ENCODE measurements around the gene NUP42.
"Not testable (repeated sequence)": the region's sequence is repeated elsewhere in the genome, so short reads cannot be mapped to it uniquely, and the experiment has no call there.

NUP42 gene, protein sequence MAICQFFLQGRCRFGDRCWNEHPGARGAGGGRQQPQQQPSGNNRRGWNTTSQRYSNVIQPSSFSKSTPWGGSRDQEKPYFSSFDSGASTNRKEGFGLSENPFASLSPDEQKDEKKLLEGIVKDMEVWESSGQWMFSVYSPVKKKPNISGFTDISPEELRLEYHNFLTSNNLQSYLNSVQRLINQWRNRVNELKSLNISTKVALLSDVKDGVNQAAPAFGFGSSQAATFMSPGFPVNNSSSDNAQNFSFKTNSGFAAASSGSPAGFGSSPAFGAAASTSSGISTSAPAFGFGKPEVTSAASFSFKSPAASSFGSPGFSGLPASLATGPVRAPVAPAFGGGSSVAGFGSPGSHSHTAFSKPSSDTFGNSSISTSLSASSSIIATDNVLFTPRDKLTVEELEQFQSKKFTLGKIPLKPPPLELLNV

DNA sequence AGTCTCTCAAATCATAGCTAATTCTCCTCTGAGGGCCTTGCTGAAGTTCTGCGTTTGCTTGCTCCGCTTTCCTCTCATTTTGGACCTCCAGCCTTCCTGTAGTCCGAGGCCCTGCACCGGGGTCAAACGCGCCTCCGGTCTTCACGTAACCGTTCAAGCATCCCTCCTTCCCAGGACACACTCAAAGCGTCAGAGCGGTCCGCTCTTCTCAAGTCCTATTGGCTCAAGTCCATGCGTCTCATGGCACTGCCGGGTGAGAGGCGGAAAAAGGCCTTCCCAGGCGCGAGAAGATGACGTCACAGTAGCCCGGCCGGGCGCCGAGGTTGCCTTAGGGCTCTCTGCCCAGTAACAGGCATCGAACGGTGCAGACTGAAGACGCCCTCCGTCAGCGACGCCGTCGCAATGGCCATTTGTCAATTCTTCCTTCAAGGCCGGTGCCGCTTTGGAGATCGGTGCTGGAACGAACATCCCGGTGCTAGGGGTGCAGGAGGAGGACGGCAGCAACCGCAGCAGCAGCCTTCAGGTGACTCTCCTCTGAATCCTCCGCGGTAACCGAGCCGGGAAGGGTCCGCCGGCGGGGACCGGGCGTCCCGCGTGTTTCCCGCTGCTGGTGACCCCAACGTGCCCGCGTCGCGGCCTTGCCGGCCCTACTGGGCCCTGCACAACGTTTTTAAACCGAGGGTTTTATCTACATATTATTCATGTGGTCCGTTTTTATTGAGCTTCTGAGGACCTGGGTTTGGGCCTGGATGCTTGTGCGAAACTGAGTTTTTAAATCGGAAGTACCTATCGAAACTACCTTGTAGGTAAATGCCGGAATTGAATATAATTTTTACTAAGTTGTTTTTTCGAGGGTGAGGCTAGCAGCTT, at the start of gene NUP42:
NUP42 (plus strand) TSS at position 365 of the 870 bp plus-strand sequence; CDS start at position 403, 38 bp downstream.
- peak; percentile 100 for DNase-seq

DNA sequence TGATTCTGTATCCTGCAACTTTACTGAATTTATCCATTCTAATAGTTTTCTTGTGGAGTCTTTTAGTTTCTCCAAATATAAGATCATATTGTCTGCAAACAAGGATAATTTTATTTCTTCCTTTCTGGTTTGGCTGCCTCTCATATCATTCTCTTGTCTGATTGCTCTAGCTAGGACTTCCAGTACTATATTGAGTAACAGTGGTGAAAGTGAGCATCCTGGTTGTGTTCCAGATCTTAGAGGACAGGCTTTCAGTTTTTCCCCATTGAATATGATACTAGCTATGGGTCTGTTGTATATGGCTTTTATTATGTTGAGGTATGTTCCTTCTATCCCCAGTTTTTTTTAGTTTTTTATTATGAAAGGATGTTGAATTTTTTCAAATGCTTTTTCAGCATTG, 48.1 kb upstream of the NUP42 start:
- DNase-seq: no peak

DNA sequence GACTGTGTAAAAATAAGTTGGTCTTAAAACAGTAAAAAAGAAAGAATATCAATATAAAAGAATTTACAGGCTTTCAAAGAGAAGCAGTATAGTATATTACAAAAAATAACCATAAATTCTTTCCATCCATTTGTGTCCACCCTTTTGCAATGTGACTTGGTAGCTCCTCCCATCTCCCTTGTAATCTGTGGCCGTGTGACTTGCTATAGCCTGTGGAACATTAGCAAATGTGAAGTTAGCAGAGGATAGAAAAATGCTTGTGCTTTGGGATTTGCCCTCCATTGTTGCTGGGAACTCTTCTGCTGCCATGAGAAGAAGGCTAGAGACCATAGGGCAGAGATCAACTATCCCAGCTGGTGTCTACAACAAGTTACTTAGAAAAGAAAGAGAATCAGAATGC, 46.1 kb upstream of the NUP42 start:
- DNase-seq: no peak

- DNase-seq: no peak
Observed at GRCh38 chr7:23136216-23136615, 45.6 kb upstream of the NUP42 start.

GRCh38 chr7:23157679-23158078, 24.2 kb upstream of the NUP42 start:
- DNase-seq: no peak

DNA sequence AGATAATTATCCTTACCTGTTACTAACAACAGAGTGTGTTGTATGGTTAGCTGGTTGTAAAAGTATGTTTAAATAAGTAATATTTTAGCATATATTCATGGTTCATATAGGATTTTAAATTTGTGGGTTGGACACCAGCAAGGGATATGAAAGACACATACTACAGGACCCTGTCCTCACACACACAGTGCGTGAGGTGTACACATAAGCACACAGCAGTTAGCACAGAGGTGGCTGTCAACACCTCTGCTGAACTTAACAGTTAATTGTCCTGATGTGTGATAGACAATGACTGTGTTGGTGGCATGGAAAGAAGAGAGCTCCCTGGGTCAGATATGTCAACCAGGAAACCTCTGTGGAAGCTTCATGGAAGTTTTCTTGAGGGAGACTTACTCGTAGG, 23.3 kb upstream of the NUP42 start:
- DNase-seq: no peak

- DNase-seq: no peak
Observed at GRCh38 chr7:23161482-23161881, 20.4 kb upstream of the NUP42 start.

GRCh38 chr7:23164846-23165245, 17.0 kb upstream of the NUP42 start:
- DNase-seq: no peak

- DNase-seq: no peak
Observed at GRCh38 chr7:23165316-23165715, 16.5 kb upstream of the NUP42 start.

DNA sequence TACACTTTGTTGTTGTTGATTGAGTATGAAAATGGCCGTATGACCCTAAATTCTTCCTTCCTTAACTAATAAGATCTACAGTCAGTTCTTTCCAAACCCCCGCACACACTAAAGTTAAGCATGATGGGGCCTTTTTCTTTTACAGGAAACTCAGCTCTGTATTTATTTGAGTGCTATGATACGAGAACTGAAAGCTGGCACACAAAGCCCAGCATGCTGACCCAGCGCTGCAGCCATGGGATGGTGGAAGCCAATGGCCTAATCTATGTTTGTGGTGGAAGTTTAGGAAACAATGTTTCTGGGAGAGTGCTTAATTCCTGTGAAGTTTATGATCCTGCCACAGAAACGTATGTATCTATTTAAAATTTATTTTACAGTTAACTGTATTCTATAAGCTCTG, 14.2 kb upstream of the NUP42 start:
- no peak for DNase-seq

DNA sequence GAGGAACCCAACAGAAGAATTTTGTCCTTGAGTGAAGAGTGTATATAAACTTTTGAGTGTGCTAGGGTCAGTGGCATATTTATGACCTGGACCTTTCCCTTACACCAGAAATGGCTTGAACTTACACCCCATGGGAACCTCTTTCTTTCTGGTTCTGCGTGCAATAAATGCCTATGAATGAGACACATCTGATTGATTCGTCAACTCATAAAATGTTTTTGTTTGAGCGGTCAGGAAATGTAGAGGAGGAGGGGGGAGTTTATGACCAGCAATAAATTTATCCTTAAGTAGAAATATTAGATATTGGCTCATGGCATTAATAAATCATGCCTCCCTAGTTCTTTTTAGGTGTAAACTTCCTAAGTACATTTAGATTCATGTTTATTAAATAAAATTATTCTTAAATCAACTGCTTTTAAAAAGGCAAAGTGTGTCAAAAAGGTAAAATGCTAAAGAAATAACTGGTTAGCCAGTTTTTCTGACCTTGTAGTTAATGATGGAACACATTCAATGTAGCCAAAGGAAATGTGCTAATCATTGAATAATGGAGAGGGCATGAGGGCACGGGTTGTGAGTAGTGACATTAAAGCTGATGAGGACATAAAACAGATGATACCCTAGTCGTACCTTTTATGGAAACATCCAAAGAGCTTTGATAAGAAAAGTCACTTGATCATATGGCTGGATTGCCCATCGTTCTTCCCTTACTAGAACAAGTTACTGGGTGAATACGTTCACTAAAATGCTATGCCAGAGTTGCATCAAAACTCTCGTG, 13.6 kb upstream of the NUP42 start:
- no peak for DNase-seq

DNA sequence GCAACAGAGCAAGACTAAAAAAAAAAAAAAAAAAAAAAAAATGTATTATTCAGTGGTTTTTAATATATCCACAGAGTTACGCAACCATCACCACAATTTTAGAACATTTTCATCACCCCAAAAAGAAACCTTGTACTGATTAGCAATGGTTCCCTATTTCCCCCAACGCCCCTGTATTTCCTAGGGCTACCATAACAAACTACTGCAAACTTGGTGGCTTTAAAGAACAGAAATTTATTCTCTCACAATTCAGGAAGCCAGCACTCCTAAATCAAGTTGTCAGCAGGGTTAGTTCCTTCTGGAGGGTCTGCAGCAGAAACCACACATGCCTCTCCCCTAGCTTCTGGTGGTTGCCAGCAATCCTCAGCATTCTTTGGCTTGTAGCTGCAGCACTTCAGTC, 5.9 kb upstream of the NUP42 start:
- DNase-seq: no peak

GRCh38 chr7:23183279-23184012, 1.6 kb downstream of the NUP42 start:
- DNase-seq: no peak

GRCh38 chr7:23184291-23184690, 2.4 kb downstream of the NUP42 start:
- no peak for DNase-seq

GRCh38 chr7:23184709-23185359, 3.0 kb downstream of the NUP42 start:
- DNase-seq: peak; percentile 45

- no peak for DNase-seq
Observed at GRCh38 chr7:23185980-23186379, 4.1 kb downstream of the NUP42 start.

DNA sequence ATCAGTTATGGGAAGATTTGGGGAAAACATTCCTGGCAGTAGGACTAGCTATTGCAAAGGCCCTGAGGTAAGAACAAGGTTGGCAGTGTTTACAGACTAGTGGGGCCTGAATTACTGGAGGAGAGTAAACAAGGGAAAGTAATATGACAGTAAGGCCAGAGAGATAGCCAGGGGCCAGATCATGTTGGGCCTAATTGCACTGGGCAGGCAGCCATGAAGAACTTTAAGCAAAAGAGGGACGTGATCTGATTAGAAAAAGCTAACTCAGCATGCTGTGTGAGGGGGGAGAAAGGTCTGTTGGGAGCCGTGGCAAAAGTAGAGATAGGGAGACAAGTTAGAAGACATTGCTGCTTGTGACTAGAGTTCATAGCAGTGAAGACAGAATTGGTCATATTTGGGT, 9.2 kb downstream of the NUP42 start:
- DNase-seq: no peak

DNA sequence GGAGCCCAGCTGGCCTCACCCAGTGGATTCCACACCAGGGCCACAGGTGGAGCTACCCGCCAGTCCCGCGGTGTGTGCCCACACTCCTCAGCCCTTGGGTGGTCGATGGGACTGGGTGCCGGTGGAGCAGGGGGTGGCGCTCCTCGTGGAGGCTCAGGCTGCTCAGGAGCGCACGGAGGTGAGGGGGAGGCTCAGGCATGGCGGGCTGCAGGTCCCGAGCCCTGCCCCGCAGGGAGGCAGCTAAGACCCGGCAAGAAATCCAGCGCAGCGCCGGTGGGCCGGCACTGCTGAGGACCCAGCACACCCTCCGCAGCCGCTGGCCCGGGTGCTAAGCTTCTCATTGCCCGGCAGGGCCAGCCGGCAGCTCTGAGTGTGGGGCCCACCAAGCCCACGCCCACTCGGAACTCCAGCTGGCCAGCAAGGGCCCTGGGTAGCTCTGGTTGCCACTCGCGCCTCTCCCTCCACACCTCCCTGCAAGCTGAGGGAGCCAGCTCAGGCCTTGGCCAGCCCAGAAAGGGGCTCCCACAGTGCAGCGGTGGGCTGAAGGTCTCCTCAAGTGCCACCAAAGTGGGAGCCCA, 11.9 kb downstream of the NUP42 start:
- DNase-seq: not testable (repeated sequence)

- DNase-seq: no peak
Observed at GRCh38 chr7:23196306-23196705, 14.5 kb downstream of the NUP42 start.

- not testable (repeated sequence) for DNase-seq
Observed at GRCh38 chr7:23197745-23198144, 15.9 kb downstream of the NUP42 start.

DNA sequence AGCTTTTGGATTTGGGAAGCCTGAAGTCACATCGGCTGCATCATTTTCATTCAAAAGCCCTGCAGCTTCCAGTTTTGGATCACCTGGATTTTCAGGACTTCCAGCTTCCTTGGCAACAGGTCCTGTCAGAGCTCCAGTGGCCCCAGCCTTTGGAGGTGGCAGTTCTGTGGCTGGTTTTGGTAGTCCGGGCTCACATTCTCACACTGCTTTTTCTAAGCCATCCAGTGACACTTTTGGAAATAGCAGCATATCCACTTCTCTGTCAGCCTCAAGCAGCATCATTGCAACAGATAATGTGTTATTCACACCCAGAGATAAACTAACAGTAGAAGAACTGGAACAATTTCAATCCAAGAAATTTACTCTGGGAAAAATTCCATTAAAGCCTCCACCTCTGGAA, 18.5 kb downstream of the NUP42 start:
- DNase-seq: no peak

DNA sequence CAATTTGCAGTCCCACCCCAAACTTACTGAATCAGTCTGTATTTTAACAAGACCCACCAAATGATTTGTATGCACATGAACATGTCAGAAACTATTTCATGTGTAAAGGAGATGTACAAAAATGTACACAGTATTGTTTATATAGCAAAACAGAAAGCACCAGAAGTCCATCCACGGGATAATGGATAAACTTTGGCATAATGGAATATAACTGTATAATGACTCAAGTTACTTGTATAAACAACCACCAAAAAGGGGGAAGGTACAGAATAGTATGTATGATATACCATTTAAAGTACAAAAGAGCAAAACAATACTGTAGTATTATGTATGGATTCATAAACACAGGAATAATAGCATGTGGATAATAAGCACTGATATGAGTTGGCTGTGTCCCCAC, 22.4 kb downstream of the NUP42 start:
- no peak for DNase-seq
